ENCODE results near the gene GOLGA8N. TPM values are rescaled to one million over a fixed set of nuclear protein-coding genes. Genes with fewer than 3 reads are reported as not detected.

The GOLGA8N gene
- total and polyA plus RNA-seq, 2 donors (not counting 3 experiments of a cell fraction or from before 2014, with no cell fraction given) = 1.6 to 4.5 TPM

GRCh38 chr15:32649342-32649741 lies 56.1 kb downstream of the GOLGA8N start:
- ChIA-PET CTCF (interaction anchor here (0.6 to 4.3 kb wide), 16 partner anchors 8 to 483 kb away, joined by 3 to 75 read pairs (median 4); no protein-coding TSS in a partner anchor), POLR2A (no interaction called here)
- Histone ChIP-seq H3K9ac (replicated peaks; ENCODE audit: extremely low read depth, insufficient read depth, low read length) (no peak overlapping the region), H3K27ac (ENCODE audit: insufficient read depth, low read depth, low read length) (no peak overlapping the region), H3K79me2 (ENCODE audit: control insufficient read depth, insufficient read depth, low read length) (no peaks in the 10 kb centered on the region), H3K9me1 (replicated peaks; ENCODE audit: control insufficient read depth, extremely low read depth, insufficient read depth, low read length) (no peaks in the 10 kb centered on the region), H2AFZ (ENCODE audit: low read depth, low read length) (no peak overlapping the region), H3K9me3 (replicated peaks; ENCODE audit: control insufficient read depth, insufficient read depth, low read length) (no peaks in the 10 kb centered on the region), H3K27me3 (ENCODE audit: control insufficient read depth in 2 of 2, insufficient read depth in 2 of 2, low read length in 2 of 2) (no peaks in the 10 kb centered on the region), H3K4me2 (ENCODE audit: insufficient read depth, low read length) (no peak overlapping the region), H3K4me3 (replicated peaks in 1 of 3; ENCODE audit: insufficient read depth in 1 of 3, low read depth in 1 of 3, low read length in 3 of 3) (no peak overlapping the region), H3K4me1 (ENCODE audit: control insufficient read depth, extremely low read depth, insufficient read depth, low read length) (peaks cover 8% of the 10 kb centered on the region), H3K36me3 (ENCODE audit: control insufficient read depth in 2 of 2, extremely low read depth in 1 of 2, insufficient read depth in 2 of 2, low read length in 2 of 2) (no peaks in the 10 kb centered on the region), H4K20me1 (replicated peaks; ENCODE audit: control insufficient read depth, extremely low read depth, insufficient read depth, low read length) (no peaks in the 10 kb centered on the region)
- FAIRE-seq (peak; percentile 57), DNase-seq (ENCODE audit: low read depth, low spot score) (no peak)
- TF ChIP-seq, protein P1, sequence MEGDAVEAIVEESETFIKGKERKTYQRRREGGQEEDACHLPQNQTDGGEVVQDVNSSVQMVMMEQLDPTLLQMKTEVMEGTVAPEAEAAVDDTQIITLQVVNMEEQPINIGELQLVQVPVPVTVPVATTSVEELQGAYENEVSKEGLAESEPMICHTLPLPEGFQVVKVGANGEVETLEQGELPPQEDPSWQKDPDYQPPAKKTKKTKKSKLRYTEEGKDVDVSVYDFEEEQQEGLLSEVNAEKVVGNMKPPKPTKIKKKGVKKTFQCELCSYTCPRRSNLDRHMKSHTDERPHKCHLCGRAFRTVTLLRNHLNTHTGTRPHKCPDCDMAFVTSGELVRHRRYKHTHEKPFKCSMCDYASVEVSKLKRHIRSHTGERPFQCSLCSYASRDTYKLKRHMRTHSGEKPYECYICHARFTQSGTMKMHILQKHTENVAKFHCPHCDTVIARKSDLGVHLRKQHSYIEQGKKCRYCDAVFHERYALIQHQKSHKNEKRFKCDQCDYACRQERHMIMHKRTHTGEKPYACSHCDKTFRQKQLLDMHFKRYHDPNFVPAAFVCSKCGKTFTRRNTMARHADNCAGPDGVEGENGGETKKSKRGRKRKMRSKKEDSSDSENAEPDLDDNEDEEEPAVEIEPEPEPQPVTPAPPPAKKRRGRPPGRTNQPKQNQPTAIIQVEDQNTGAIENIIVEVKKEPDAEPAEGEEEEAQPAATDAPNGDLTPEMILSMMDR (IDR thresholded peaks at IDR 0.05; ENCODE audit: extremely low read depth in 1 of 2, insufficient read depth in 1 of 2, low read depth in 1 of 2, low read length in 2 of 2) = peak in 1 of 2 donors; percentile 26
- TF ChIP-seq POLR2A (IDR thresholded peaks at IDR 0.05; ENCODE audit: low read depth, low read length) = no peak
- intact Hi-C loops (cut with micrococcal nuclease) = no loop called here
- BruUV-seq (replicated peaks) = no TSS peak
- dilution Hi-C loops (cut with MboI; ENCODE audit: extremely low pct_ligation_motif_present, low sequenced_read_pairs) = no loop called here

- H3K4me3 ChIP-seq (replicated peaks in 1 of 3; ENCODE audit: insufficient read depth in 1 of 3, low read depth in 1 of 3, low read length in 3 of 3) = no peak overlapping the region
- H3K9ac ChIP-seq (replicated peaks; ENCODE audit: extremely low read depth, insufficient read depth, low read length) = no peak overlapping the region
- H3K9me3 ChIP-seq (replicated peaks; ENCODE audit: control insufficient read depth, insufficient read depth, low read length) = no peaks in the 10 kb centered on the region
- ChIA-PET CTCF (interaction anchor here (0.6 to 4.3 kb wide), 14 partner anchors 8 to 482 kb away, joined by 3 to 75 read pairs (median 4); no protein-coding TSS in a partner anchor), POLR2A (no interaction called here)
- no peaks in the 10 kb centered on the region for H3K9me1 ChIP-seq (replicated peaks; ENCODE audit: control insufficient read depth, extremely low read depth, insufficient read depth, low read length)
- peaks cover 8% of the 10 kb centered on the region for H3K4me1 ChIP-seq (ENCODE audit: control insufficient read depth, extremely low read depth, insufficient read depth, low read length)
- TF ChIP-seq, protein P1 (IDR thresholded peaks at IDR 0.05; ENCODE audit: extremely low read depth in 1 of 2, insufficient read depth in 1 of 2, low read depth in 1 of 2, low read length in 2 of 2) = peak; percentile 88 to 93
- TF ChIP-seq MYC (IDR thresholded peaks at IDR 0.05; ENCODE audit: low read depth, low read length) = no peak
- H3K79me2 ChIP-seq (ENCODE audit: control insufficient read depth, insufficient read depth, low read length) = no peaks in the 10 kb centered on the region
- dilution Hi-C loops (cut with MboI; ENCODE audit: extremely low pct_ligation_motif_present, low sequenced_read_pairs) (no loop called here), intact Hi-C loops (cut with micrococcal nuclease) (no loop called here)
- no peaks in the 10 kb centered on the region for H3K27me3 ChIP-seq (ENCODE audit: control insufficient read depth in 2 of 2, insufficient read depth in 2 of 2, low read length in 2 of 2)
- H3K36me3 ChIP-seq (ENCODE audit: control insufficient read depth in 2 of 2, extremely low read depth in 1 of 2, insufficient read depth in 2 of 2, low read length in 2 of 2) = no peaks in the 10 kb centered on the region
- no peak overlapping the region for H2AFZ ChIP-seq (ENCODE audit: low read depth, low read length)
- H4K20me1 ChIP-seq (replicated peaks; ENCODE audit: control insufficient read depth, extremely low read depth, insufficient read depth, low read length) = no peaks in the 10 kb centered on the region
- no TSS peak for BruUV-seq (replicated peaks)
- H3K4me2 ChIP-seq (ENCODE audit: insufficient read depth, low read length) = no peak overlapping the region
- peak; percentile 54 for DNase-seq (ENCODE audit: low read depth, low spot score)
- H3K27ac ChIP-seq (ENCODE audit: insufficient read depth, low read depth, low read length) = no peak overlapping the region
- FAIRE-seq = peak; percentile 87
These were observed 58.1 kb downstream of the GOLGA8N start for GRCh38 chr15:32651229-32651837.
